B cell (primary cell): ENCODE measurements around the gene BEAN1. TPM values are rescaled to one million over a fixed set of nuclear protein-coding genes. Genes with fewer than 3 reads are reported as not detected.

Source experiments
- ATAC-seq: fragments of 200-7000 bp; cut with Tn5 transposase; one replicate; pipeline ENCODE4 v1.10.0; 2021; ENCODE audit warnings: low read depth, mild to moderate bottlenecking, moderate number of reproducible peaks, moderate library complexity
- CTCF ChIA-PET: fragments of 350-600 bp; sonication (Branson Sonifier 250); formaldehyde crosslinking; loops from one replicate; lab custom pipeline; 2021; ENCODE audit warnings: antibody characterized with exemption, inconsistent platforms; lab: Charles Lee
- POLR2A ChIA-PET: fragments of 350-600 bp; sonication (Branson Sonifier 250); formaldehyde crosslinking; loops from one replicate; lab custom pipeline; 2021; ENCODE audit warnings: antibody characterized with exemption; lab: Charles Lee
- DNase-seq: peaks from one replicate; pipeline ENCODE4 v3.0.0; 2013
- H2AFZ ChIP-seq: 2 replicates; pipeline ENCODE4 v1.6.1; 2012; ENCODE audit warnings: mild to moderate bottlenecking, low read depth, low read length; ENCODE audit not compliant: insufficient read depth, poor library complexity, severe bottlenecking
- H3K27ac ChIP-seq, 2 donors: 1 replicate in 1 of 2; 2 replicates in 1 of 2; pipeline ENCODE4 v1.5.1; 2012 to 2013; ENCODE audit warnings: low read length in 2 of 2, mild to moderate bottlenecking in 2 of 2, moderate library complexity in 1 of 2
- H3K27me3 ChIP-seq, 4 experiments: fragments of 200-600 bp in 1 of 4; sonication (generic) in 1 of 4; replicated peaks in 1 of 4; 1 replicate in 2 of 4; 2 replicates in 2 of 4; pipeline versions ENCODE4 v1.6.1 to v1.7.0; 2013 to 2016; ENCODE audit warnings: low read length in 3 of 4, mild to moderate bottlenecking in 2 of 4, mixed read lengths in 1 of 4, moderate library complexity in 1 of 4; ENCODE audit not compliant: insufficient read depth in 4 of 4, control insufficient read depth in 3 of 4; ENCODE audit errors: control extremely low read depth in 1 of 4
- H3K36me3 ChIP-seq, 2 experiments: replicated peaks in 1 of 2; 1 replicate in 1 of 2; 2 replicates in 1 of 2; pipeline versions ENCODE4 v1.6.1 to v1.7.1; 2013; ENCODE audit warnings: low read length in 1 of 2; ENCODE audit not compliant: insufficient read depth in 2 of 2, control insufficient read depth in 1 of 2; ENCODE audit errors: control extremely low read depth in 1 of 2, extremely low read depth in 1 of 2
- H3K4me1 ChIP-seq, 2 donors: fragments of 200-600 bp in 1 of 2; sonication (generic) in 1 of 2; 1 replicate in 1 of 2; 2 replicates in 1 of 2; pipeline versions ENCODE4 v1.5.1 to v1.6.1; 2013 to 2017; ENCODE audit warnings: low read length in 2 of 2; ENCODE audit not compliant: control insufficient read depth in 2 of 2, insufficient read depth in 2 of 2
- H3K4me2 ChIP-seq: replicated peaks from 2 replicates; pipeline ENCODE3; 2012; ENCODE audit warnings: mild to moderate bottlenecking, low read depth, low read length; ENCODE audit not compliant: poor library complexity, severe bottlenecking
- H3K4me3 ChIP-seq, 5 experiments: fragments of 200-600 bp in 1 of 5; sonication (generic) in 1 of 5; 1 replicate in 3 of 5; 2 replicates in 2 of 5; pipeline versions ENCODE4 v1.5.1 to v1.7.0; 2011 to 2016; ENCODE audit warnings: low read length in 4 of 5, mild to moderate bottlenecking in 4 of 5, low read depth in 2 of 5, control low read depth in 1 of 5, moderate library complexity in 1 of 5; ENCODE audit not compliant: insufficient read depth in 1 of 5; ENCODE audit errors: control extremely low read depth in 1 of 5, extremely low read depth in 1 of 5
- H3K79me2 ChIP-seq: fragments of 200-600 bp; sonication (generic); one replicate; pipeline ENCODE4 v1.6.0; 2016; ENCODE audit warnings: low read length; ENCODE audit not compliant: control insufficient read depth, insufficient read depth
- H3K9ac ChIP-seq: fragments of 200-600 bp; sonication (generic); 2 replicates; pipeline ENCODE4 v1.6.1; 2017; ENCODE audit warnings: mild to moderate bottlenecking, low read length, moderate library complexity
- H3K9me3 ChIP-seq, 3 donors: one replicate each; pipeline versions ENCODE4 v1.6.1 to v1.7.1; 2013; ENCODE audit warnings: low read length in 2 of 3; ENCODE audit not compliant: control insufficient read depth in 2 of 3, insufficient read depth in 1 of 3; ENCODE audit errors: control extremely low read depth in 1 of 3
- H4K20me1 ChIP-seq: 2 replicates; pipeline ENCODE4 v1.6.0; 2012; ENCODE audit warnings: mild to moderate bottlenecking, low read length; ENCODE audit not compliant: insufficient read depth, control insufficient read depth, poor library complexity, severe bottlenecking
- H3K27ac Mint-ChIP-seq: one replicate; pipeline ENCODE4 v1.8.0; 2021; ENCODE audit warnings: mixed read lengths
- H3K27me3 Mint-ChIP-seq: one replicate; pipeline ENCODE4 v1.8.0; 2021; ENCODE audit warnings: mixed read lengths
- H3K4me1 Mint-ChIP-seq: one replicate; pipeline ENCODE4 v1.8.0; 2021; ENCODE audit warnings: mixed read lengths
- H3K4me3 Mint-ChIP-seq: one replicate; pipeline ENCODE4 v1.8.0; 2021; ENCODE audit warnings: mixed read lengths
- H3K9me3 Mint-ChIP-seq: one replicate; pipeline ENCODE4 v1.8.0; 2022; ENCODE audit warnings: mixed read lengths; ENCODE audit not compliant: insufficient read depth
- EZH2 ChIP-seq: IDR thresholded peaks from 2 replicates; pipeline ENCODE4 v1.6.1; 2012; ENCODE audit warnings: borderline replicate concordance, low read depth, mild to moderate bottlenecking, moderate library complexity, low read length; ENCODE audit not compliant: insufficient read depth, poor library complexity, severe bottlenecking
- WGBS: methylation state at CpG from one replicate; pipeline ENCODE4 v1.1.5; 2013; ENCODE audit warnings: missing lambda C conversion rate; ENCODE audit not compliant: insufficient coverage; 5-methylcytosine and 5-hydroxymethylcytosine counted together
- intact Hi-C: fragments of 100-400 bp; cut with micrococcal nuclease; formaldehyde crosslinking; loops from one replicate; pipeline ENCODE4 v1.10.0; 2022
- polyA plus RNA-seq: library from polyadenylated mRNA; depleted of rRNA; stranded (reverse); fragments of >200 nt; gene quantifications from 2 replicates; pipeline ENCODE4 v1.2.3, GENCODE V29; 2012
- total RNA-seq, 2 donors: library from RNA; stranded (reverse); fragments of 120-200 nt in 1 of 2; gene quantifications; 1 replicate in 1 of 2; 2 replicates in 1 of 2; pipeline versions ENCODE4 v1.2.3 to v1.2.4, GENCODE V29; 2013 to 2022
- TF ChIP-seq, protein P1 (sequence below): fragments of 200-600 bp; IDR thresholded peaks from one replicate; pipeline ENCODE4 v1.8.0; 2022; ENCODE audit warnings: antibody characterized with exemption, mild to moderate bottlenecking

BEAN1 gene
- total and polyA plus RNA-seq, 2 donors (not counting 1 experiment from before 2014, with no cell fraction given) = not detected

GRCh38 chr16:66517586-66518263 is 90.6 kb downstream of the BEAN1 start:
- Mint-ChIP-seq H3K4me3 (peak overlapping the region; percentile 96), H3K27me3 (no peaks in the 10 kb centered on the region), H3K4me1 (peaks cover 78% of the 10 kb centered on the region), H3K27ac (peak overlapping the region; percentile 99), H3K9me3 (no peaks in the 10 kb centered on the region)
- Histone ChIP-seq H2AFZ (no peak overlapping the region), H3K4me3 (peak overlapping the region in 4 of 5 experiments; percentile 43 to 62 (median 54)), H3K4me2 (peak overlapping the region; percentile 88), H3K4me1 (peaks cover 66 to 70% of the 10 kb centered on the region in 2 donors), H3K9me3 (no peaks in the 10 kb centered on the region), H3K9ac (peak overlapping the region; percentile 72), H3K36me3 (no peaks in the 10 kb centered on the region), H3K27me3 (peaks cover 0 to 3% (median 0%) of the 10 kb centered on the region in 4 experiments), H4K20me1 (peaks cover 12% of the 10 kb centered on the region), H3K79me2 (peaks cover 9% of the 10 kb centered on the region), H3K27ac (peak overlapping the region; percentile 94 to 97)
- TF ChIP-seq, protein P1, sequence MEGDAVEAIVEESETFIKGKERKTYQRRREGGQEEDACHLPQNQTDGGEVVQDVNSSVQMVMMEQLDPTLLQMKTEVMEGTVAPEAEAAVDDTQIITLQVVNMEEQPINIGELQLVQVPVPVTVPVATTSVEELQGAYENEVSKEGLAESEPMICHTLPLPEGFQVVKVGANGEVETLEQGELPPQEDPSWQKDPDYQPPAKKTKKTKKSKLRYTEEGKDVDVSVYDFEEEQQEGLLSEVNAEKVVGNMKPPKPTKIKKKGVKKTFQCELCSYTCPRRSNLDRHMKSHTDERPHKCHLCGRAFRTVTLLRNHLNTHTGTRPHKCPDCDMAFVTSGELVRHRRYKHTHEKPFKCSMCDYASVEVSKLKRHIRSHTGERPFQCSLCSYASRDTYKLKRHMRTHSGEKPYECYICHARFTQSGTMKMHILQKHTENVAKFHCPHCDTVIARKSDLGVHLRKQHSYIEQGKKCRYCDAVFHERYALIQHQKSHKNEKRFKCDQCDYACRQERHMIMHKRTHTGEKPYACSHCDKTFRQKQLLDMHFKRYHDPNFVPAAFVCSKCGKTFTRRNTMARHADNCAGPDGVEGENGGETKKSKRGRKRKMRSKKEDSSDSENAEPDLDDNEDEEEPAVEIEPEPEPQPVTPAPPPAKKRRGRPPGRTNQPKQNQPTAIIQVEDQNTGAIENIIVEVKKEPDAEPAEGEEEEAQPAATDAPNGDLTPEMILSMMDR = no peak
- no peak for TF ChIP-seq EZH2
- WGBS = 71% methylated on average over 7 of the region's 8 CpGs
- intact Hi-C loops = loop anchor here (2.0 kb wide), 1 partner anchor 87 kb away; the partner anchor contains the start of gene CMTM3
- ChIA-PET CTCF (interaction anchor here (1.0 to 2.1 kb wide), 4 partner anchors 12 to 72 kb away, joined by 3 to 9 read pairs (median 4); partner anchors contain the start of genes CKLF and CMTM2), POLR2A (interaction anchor here (0.7 to 1.2 kb wide), 7 partner anchors 10 to 35 kb away, joined by 3 to 6 read pairs (median 4); partner anchors contain the start of gene CKLF)
- DNase-seq = no peak
- no peak for ATAC-seq
